LHCN-M2 (cell line): Measurements from ENCODE around the gene PLCXD1. TPM values are rescaled to one million over a fixed set of nuclear protein-coding genes. Genes with fewer than 3 reads are reported as not detected.
"Not testable (repeated sequence)": the region's sequence is repeated elsewhere in the genome, so short reads cannot be mapped to it uniquely, and the experiment has no call there.

Source experiments
- DNase-seq: peaks from one replicate; pipeline ENCODE4 v3.0.0-alpha.2; 2012; ENCODE audit warnings: low read depth
- total RNA-seq: library from RNA; depleted of rRNA; stranded (reverse); fragments of >200 nt; gene quantifications from 2 replicates; pipeline ENCODE4 v1.2.3, GENCODE V29; 2014

The PLCXD1 gene
- total RNA-seq, 1 experiment from 2014 or later: 14.0 TPM

DNA sequence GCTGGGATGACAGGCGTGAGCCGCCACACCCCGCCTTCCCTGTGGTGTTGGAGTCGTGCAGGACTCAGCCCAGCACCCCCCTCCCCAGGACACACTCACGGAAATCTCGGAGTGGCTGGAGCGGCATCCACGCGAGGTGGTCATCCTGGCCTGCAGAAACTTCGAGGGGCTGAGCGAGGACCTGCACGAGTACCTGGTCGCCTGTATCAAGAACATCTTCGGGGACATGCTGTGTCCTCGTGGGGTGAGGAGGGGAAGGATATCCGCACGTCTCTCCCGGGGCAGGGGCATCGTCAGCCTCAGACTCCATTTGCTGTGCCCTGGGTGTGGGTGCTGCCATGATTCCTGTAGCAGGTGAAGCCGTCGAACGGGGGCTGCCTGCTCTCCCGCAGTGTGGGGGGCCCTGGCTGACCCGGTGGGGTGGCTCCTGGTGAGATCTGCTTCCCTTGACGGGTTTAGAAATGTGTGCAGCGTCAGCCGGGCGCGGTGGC lies 10.3 kb downstream of the PLCXD1 start:
- DNase-seq: no peak

DNA sequence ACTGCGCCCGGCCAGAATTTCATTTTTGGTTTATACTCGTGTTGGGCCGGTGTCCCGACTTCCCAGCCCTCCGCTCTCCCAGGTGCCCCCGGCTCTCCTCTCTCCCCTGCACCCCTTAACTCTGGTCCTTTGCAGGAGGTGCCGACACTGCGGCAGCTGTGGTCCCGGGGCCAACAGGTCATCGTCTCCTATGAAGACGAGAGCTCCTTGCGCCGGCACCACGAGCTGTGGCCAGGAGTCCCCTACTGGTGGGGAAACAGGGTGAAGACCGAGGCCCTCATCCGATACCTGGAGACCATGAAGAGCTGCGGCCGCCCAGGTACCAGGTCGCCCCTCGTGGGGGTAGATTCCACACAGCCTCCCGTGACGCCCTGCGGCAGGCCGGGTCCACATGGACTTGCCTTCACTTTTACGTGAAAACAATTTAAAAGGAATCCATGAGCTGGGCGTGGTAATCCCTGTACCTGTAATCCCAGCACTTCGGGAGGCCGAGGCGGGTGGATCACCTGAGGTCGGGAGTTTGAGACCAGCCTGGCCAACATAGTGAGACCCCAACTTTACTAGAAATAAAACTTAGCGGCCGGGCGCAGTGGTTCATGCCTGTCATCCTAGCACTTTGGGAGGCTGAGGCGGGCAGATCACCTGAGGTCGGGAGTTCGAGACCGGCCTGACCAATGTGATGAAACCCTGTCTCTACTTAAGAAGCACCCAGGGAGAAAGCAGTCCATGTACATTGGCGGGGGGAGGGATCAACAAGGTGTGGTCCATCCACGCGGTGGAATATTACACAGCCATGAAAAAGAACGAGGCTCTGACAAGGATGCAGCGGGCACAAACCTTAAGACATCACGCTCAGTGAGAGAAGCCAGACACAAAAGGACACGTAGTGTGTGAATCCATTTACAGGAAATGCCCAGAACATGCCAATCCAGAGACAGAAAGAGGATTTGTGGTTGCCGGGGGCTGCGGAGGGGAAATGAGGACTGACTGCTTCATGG lies 12.0 kb downstream of the PLCXD1 start:
- DNase-seq: no peak

DNA sequence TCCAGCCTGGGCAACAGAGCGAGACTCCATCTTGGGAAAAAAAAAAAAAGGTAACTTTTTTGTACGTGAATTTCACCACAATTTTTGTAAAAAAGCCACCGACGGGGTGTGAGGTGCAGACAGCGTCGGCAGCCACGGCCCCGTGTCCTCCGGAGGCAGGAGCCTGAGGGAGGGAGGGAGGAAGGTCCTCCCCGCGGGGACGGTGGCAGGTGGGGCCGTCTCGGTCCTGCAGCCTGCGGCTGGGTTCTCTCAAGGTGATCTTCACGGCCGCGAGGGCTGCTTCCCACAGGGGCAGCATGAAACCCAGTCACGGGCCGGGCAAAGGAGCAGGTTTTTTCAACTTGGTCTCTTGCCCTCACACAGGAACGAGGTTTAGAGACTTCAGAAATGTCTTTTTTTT lies 14.0 kb downstream of the PLCXD1 start:
- DNase-seq: no peak

DNA sequence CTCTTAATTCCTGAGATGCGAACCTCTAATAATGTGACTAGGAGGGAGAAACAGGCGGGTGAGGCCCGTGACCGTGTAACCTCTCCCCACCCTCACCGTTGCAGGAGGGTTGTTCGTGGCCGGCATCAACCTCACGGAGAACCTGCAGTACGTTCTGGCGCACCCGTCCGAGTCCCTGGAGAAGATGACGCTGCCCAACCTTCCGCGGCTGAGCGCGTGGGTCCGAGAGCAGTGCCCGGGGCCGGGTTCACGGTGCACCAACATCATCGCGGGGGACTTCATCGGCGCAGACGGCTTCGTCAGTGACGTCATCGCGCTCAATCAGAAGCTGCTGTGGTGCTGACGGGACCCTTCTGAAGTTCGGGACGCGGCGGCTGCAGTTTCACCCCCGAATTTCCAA lies 17.8 kb downstream of the PLCXD1 start:
- no peak for DNase-seq

DNA sequence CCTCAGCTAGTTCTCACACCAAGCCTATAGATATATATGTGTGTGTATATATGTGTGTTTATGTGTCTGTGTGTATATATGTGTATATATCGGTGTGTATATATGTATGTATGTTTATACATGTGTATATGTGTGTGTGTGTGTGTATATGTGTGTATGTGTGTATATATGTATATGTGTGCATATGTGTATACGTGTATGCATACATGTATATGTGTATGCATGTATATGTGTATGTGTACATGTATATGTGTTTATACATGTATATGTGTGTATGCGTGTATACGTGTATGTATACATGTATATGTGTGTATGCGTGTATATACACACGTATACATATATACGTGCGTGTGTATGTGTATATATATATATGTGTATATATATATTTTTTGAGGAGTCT lies 19.2 kb downstream of the PLCXD1 start:
- no peak for DNase-seq

DNA sequence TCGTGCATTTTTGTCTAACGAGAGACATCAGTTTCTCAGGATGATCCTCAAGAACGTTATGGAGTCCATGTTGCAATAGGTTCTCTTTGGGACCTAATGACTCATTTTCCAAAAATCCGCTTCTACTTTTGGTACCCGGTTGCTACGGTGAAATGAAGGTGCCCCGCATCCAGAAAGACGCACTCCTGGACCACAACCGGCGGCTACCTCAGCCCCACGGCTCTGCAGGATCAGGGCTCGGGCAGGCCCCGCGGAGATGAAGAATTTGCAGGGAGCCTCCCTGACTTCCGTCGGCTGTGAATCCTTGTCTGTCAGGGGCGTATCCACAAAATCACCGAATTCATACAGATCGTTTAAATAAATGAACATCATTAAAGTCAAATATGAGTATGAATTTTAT lies 21.8 kb downstream of the PLCXD1 start:
- no peak for DNase-seq

DNA sequence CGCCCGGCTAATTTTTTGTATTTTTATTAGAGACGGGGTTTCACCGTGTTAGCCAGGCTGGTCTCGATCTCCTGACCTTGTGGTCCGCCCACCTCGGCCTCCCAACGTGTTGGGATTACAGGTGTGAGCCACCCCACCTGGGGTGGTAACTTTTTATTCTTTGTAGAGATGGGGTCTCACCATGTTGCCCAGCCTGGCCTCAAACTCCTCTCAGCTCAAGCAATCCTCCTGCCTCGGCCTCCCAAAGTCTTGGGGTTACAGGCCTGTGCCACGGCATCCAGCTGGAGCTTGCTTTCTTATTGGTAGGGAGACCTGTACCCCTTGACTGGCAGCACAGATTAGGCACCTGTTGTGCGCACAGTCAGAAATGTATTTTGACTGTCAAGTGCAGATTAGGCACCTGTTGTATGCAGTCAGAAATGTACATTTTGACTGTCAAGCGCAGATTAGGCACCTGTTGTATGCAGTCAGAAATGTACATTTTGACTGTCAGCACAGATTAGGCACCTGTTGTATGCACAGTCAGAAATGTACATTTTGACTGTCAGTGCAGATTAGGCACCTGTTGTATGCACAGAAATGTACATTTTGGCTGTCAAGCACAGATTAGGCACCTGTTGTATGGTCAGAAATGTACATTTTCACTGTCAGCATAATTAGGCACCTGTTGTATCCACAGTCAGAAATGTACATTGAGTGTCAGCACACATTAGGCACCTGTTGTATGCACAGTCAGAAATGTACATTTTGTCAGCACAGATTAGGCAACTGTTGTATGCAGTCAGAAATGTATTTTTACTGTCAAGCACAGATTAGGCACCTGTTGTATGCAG lies 24.8 kb downstream of the PLCXD1 start:
- DNase-seq: not testable (repeated sequence)

DNA sequence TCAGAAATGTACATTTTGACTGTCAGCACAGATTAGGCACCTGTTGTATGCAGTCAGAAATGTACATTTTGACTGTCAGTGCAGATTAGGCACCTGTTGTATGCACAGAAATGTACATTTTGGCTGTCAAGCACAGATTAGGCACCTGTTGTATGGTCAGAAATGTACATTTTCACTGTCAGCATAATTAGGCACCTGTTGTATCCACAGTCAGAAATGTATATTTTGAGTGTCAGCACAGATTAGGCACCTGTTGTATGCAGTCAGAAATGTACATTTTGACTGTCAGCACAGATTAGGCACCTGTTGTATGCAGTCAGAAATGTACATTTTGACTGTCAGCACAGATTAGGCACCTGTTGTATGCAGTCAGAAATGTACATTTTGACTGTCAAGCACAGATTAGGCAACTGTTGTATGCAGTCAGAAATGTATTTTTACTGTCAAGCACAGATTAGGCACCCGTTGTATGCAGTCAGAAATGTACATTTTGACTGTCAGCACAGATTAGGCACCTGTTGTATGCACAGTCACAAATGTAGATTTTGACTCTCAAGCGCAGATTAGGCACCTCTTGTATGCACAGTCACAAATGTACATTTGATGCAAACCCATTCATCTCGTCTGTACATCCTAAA lies 25.6 kb downstream of the PLCXD1 start:
- DNase-seq: not testable (repeated sequence)

DNA sequence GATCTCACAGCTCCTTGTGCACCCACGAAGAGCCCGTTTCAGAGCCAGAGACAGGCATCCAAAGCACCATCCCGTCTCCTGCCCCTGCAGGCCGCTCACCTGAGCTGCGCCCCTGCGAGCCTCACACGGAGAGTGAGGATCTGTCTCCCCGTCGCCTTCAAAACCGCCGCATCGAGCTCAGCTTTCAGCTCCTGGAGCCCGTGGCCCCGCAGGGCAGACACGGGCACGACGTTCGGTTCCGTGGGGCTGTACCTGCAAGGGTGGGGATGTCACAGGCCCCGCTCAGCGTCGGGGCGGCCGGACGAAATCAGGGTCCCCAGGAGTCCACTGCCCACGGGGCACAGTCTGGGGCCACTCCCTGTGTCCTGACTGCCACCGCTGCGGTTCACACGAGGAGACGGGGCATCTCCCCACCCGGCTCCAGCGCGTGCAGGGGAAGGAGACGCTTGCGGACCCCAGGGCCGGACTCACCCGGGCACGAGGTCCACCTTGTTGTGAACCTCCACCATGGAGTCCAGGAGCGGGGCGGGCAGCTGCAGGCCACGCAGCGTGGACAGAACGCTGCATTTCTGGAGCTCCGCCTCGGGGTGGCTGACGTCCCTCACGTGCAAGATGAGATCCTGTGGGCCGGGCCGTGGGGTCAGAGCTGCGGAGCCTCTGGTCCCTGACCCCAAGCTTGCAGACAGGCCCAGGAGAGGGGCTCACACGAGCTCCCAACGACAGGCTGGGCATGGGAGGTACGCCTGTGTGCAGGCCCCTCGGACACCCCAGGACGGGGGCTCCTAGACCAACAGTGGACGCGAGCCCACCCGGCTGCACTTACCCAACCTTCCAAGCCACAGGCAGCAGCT lies 26.3 kb downstream of the PLCXD1 start:
- no peak for DNase-seq

DNA sequence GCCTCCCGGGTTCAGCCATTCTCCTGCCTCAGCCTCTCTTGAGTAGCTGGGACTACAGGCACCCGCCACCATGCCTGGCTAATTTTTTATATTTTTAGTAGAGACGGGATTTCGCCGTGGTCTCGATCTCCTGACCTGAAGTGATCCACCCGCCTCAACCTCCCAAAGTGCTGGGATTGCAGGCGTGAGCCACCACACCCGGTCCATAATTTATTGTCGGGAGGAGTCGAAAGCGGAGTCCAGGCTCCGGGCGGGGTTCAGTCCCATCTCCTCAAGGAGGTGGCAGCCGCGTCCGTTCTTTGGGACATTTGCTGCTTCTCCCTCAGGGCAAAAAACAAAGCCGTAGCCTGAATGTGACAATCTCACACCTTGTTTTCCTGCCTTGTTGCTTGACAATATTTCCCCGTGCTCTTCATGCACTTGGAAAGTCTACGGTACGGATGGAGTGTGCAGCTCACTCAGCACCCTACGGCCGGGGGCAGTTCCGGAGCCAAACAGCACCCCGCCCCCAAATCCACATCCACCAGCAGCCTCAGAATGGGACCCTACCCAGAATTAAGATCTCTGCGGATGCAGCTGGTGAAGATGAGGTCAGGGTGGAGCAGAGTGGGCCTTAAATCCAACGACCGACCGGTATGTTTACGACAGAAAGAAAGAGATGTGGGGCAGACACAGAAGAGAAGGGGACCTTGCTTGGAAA lies 27.8 kb downstream of the PLCXD1 start:
- DNase-seq: no peak

DNA sequence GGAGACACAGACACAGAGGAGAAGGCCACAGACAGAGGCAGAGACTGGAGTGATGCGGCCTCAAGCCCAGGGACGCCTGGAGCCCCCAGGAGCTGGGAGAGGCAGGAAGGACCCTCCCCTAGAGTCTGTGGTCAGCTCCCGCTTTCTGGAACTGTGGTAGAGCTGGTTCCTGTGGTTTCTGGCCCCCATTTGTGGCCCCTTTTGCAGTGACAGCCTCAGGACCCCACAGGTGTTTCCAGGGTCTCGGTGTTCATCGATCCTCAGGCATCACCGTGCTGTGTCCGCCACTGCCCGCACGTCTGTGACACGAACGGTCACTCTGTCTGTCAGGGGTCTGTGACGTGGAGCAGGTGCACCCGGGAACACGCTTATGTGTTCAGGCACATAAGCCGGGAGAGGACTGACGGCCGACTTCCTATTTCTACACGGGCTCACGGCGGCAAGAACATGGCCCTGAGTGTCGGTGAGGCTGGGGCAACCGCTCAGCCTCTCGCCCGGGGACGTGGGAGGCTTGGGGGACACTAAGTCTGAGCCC lies 29.5 kb downstream of the PLCXD1 start:
- DNase-seq: no peak

DNA sequence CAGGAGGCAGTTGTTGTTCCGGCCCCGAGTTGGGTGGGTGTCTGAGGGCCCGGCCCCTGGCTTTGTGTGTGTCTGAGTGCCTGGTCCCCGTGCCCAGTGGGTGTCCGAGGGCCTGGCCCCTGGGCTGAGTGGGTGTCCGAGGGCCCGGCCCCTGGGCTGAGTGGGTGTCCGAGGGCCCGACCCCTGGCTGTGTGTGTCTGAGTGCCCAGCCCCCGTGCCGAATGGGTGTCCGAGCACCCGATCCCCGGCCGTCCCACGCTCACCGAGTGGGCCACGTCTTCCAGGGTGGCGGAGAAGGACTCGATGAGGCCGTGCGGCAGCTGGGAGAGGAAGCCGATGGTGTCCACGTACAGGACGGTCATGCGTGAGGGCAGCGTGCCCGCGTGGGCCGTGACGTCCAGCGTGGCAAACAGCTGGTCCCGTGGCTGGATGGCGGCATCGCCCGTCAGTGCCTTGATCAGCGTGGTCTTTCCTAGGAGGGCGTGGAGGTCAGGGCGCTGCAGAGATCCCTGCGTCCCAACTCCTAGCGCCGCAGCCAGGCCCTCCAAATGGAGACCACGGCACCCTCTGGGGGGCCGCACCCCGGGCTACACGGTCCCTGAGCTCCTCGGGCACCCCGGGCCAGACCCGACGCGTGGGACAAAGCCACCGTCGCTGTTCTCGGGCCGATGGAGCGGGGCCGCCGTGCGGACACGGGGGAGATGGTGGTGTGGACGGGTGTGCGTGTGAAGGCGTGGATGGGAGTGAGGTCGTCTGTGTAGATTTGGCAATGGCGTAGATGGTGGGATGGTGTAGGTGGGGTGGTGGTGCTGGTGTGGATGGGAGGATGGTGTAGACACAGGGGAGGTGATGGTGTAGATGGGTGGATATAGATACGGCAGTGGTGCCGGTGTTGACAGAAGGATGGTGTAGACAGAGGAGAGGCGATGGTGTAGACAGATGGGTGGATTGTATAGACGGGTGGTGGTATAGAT lies 30.3 kb downstream of the PLCXD1 start:
- no peak for DNase-seq

DNA sequence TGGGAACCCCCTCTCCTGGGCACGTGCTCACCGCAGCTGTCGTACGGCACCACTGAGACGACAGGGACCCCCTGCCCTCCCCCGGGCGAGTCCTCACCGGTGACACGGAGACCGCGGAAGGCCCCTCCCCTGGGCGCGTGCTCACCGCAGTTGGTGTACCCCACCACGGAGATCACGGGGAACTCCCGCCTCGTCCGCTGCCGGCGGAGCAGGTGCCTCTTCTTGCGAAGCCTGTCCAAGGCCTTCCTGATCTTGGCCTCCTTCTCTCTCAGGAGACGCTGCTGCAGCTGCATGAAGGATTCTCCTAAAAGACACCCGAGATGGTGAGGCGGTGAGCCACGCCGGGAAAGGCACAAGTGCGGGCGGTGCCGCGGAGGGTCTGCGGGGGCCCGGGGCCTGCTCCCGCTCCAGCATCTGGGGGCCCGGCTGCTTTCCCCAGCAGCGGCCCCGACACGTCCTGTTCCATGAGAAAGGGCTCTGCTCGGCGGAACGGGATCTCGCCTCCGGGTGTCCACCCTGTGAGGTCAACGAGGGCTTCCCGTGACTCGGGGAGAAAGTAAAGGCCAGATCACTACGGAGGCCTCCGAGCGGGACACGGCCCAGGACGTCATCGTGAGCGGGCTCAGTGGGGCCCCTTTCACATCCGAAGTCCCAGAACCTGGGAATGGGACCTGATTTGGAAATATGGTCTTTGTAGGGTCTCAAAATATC lies 31.6 kb downstream of the PLCXD1 start:
- no peak for DNase-seq

DNA sequence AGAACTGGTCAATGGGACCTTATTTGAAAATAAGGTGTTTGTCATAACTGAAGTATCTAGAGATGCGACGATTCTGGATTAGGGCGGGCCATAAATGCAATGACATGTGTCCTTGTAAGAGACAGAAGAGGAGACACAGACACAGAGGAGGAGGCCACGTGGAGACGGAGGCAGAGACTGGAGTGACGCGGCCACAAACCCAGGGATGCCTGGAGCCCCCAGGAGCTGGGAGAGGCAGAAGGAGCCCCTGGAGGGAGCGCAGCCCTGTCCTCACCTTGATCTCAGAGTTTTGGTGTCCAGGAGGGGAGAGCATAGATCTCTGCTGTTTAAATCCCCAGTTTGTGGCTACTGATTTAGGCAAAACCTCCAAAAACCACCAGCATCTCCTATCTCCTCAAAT lies 32.4 kb downstream of the PLCXD1 start:
- DNase-seq: no peak

DNA sequence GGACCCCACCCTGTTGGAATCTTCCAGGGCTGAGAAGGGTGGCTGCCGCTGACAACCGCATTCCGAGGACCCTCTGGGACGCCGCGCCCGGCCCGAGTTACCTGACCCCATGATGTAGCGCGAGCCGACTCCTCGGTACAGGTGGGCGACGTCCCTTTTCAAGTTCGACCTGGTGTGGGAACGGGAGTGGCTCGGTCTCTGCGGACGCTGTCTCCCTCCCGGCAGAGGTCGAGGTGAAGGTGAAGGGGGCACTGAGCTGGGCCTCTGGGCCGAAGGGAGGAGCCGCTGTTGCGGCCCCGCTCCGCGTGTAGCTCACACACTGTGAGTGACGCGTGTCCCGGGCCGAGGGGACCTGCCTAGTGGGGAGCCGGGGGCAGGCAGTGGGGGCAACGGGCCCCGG lies 32.9 kb downstream of the PLCXD1 start:
- no peak for DNase-seq

DNA sequence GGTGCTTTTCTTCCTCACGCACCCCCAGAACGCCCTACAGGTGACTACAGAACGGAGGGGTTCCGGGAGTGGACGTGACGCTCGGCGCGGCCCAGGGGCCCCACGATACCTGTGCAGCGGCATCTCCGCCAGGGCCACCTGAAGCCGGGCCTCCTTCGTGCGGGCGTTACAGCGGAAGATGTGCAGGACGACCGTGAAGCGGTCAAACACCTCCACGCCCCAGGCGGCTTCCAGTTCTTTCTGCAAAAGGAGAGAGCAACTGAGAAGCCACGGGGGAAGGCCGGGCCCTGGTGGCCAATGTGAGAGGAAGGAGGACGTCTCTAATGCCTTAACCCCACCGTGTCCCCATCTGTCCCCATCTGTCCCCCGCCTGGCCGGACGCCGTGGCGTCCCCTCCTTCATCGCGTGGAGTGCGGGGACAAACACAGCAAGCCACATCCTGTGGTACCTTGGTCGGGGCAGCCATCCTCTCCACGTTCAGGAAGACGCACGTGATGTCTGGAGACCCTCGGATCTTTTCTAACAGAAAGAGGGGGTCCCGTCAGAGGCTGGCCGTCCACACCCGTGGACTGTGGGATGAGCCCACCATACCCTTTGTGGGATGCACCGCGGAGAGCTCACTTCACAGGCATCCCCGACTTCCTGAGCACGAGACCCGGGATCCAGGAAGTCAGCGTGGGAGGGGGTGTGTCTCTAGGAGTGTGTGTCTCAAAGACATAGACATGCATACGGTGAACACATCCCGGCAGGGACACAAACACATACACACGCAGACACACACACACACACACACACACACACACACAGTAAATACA lies 33.8 kb downstream of the PLCXD1 start:
- DNase-seq: no peak
